Measurements from ENCODE around the gene AXIN1.

Gene AXIN1

GRCh38 chr16:361872-362701, 9.6 kb upstream of the AXIN1 start:
- no peaks in the 10 kb centered on the region for H3K36me3 ChIP-seq (ENCODE audit: control insufficient read depth, insufficient read depth, low read length)
- H3K9ac ChIP-seq = no peak overlapping the region
- no peak overlapping the region for H3K4me3 ChIP-seq (ENCODE audit: low read depth, low read length)
- H3K27me3 ChIP-seq (ENCODE audit: control insufficient read depth, insufficient read depth, low read length) = no peaks in the 10 kb centered on the region
- peak; percentile 89 for TF ChIP-seq CTCF (IDR thresholded peaks at IDR 0.05)
- H3K79me2 ChIP-seq = no peaks in the 10 kb centered on the region
- H3K4me1 ChIP-seq = no peaks in the 10 kb centered on the region
- peak overlapping the region; percentile 34 for H3K4me2 ChIP-seq (ENCODE audit: low read length)
- H3K27ac ChIP-seq = no peak overlapping the region
- H2AFZ ChIP-seq = peak overlapping the region; percentile 47
- no peaks in the 10 kb centered on the region for H3K9me3 ChIP-seq (ENCODE audit: control insufficient read depth, low read length)

GRCh38 chr16:361341-361871, 8.9 kb upstream of the AXIN1 start:
- H3K4me1 ChIP-seq = no peaks in the 10 kb centered on the region
- H3K9ac ChIP-seq = no peak overlapping the region
- H3K9me3 ChIP-seq (ENCODE audit: control insufficient read depth, low read length) = no peaks in the 10 kb centered on the region
- no peak overlapping the region for H3K27ac ChIP-seq
- no peak overlapping the region for H2AFZ ChIP-seq
- no peak for TF ChIP-seq CTCF (IDR thresholded peaks at IDR 0.05)
- H3K79me2 ChIP-seq = no peaks in the 10 kb centered on the region
- H3K27me3 ChIP-seq (ENCODE audit: control insufficient read depth, insufficient read depth, low read length) = no peaks in the 10 kb centered on the region
- no peak overlapping the region for H3K4me3 ChIP-seq (ENCODE audit: low read depth, low read length)
- no peak overlapping the region for H3K4me2 ChIP-seq (ENCODE audit: low read length)
- H3K36me3 ChIP-seq (ENCODE audit: control insufficient read depth, insufficient read depth, low read length) = no peaks in the 10 kb centered on the region

DNA sequence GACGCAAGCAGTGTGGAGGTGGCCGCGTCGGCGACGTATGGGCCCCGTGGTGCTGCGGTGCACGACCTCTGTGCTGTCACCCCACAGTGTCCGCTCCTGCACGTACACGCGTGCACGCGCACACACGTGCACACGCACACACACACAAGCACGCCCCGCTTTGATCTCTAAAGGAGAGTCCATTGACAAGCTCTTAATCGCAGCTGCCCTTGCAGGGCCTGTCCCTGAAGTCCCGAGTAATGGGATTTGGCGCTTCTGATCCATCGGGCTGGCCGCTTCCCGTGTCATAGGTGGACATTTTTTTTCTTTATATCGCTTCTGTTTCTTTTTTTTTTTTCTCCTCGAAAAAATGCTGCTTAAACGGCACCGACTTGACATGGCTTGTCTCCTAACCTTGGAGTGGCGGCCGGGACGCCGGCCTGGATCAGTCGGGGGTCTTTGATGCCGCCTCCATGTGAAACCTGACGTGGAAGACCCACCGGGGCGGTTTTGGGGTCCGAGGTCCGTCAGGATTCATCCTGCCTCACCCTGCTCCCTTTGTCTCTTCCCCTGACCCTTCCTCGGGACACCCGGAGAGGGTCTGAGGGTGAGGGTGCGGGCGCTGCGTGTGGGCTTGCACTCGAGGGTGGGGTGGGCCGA, 8.3 kb upstream of the AXIN1 start:
- Histone ChIP-seq H3K4me1 (no peaks in the 10 kb centered on the region), H2AFZ (no peak overlapping the region), H3K9ac (no peak overlapping the region), H3K4me2 (ENCODE audit: low read length) (no peak overlapping the region), H3K27me3 (ENCODE audit: control insufficient read depth, insufficient read depth, low read length) (no peaks in the 10 kb centered on the region), H3K36me3 (ENCODE audit: control insufficient read depth, insufficient read depth, low read length) (no peaks in the 10 kb centered on the region), H3K27ac (no peak overlapping the region), H3K79me2 (no peaks in the 10 kb centered on the region), H3K9me3 (ENCODE audit: control insufficient read depth, low read length) (no peaks in the 10 kb centered on the region), H3K4me3 (ENCODE audit: low read depth, low read length) (no peak overlapping the region)
- TF ChIP-seq CTCF (IDR thresholded peaks at IDR 0.05) = no peak

DNA sequence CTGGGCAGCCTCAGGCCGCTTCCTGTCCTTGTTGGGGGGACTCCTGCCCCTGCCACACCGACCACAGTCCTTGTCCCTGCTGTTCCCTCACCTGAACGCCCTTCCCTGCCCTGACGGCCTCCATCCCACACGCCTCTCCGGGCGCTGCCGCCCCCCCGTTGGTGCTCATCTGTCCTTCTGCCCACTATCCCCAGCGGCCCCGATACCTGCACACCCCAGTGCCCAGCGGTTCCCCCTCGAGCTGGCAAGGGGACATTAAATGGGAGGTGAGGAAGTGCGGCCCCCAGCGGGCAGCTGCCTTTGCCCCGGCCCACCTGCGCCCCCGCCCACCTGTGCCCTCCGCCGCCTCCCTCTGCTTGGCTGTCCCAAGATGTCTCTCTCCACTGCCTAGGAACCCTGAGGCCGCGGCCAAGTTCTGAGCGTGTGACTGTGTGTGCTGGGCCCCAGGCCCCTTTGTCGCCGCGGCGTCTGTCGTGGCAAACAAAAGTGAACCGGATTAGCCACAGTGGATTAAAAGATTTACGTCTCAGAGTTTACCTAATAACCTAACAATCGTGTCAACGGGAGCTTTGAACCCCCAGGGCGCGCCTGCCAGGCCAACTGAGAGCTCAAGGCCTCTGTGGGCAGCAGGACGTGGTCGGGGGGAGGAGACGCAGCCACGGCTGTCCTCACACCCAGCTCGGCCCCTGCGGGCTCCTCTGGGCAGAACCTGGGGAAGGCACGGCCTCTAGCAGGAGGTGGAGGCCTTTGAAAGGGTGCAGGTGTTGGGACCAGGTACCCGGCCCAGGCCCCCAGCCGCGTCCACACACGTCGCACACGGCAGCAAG, 7.6 kb upstream of the AXIN1 start:
- H3K4me2 ChIP-seq (ENCODE audit: low read length) = no peak overlapping the region
- H2AFZ ChIP-seq = no peak overlapping the region
- H3K4me1 ChIP-seq = no peaks in the 10 kb centered on the region
- H3K27me3 ChIP-seq (ENCODE audit: control insufficient read depth, insufficient read depth, low read length) = no peaks in the 10 kb centered on the region
- H3K27ac ChIP-seq = no peak overlapping the region
- TF ChIP-seq CTCF (IDR thresholded peaks at IDR 0.05) = no peak
- no peaks in the 10 kb centered on the region for H3K9me3 ChIP-seq (ENCODE audit: control insufficient read depth, low read length)
- no peak overlapping the region for H3K9ac ChIP-seq
- no peaks in the 10 kb centered on the region for H3K36me3 ChIP-seq (ENCODE audit: control insufficient read depth, insufficient read depth, low read length)
- H3K79me2 ChIP-seq = no peaks in the 10 kb centered on the region
- no peak overlapping the region for H3K4me3 ChIP-seq (ENCODE audit: low read depth, low read length)

Measured in parathyroid adenoma (tissue), 2 donors.